DND-41 (cell line): ENCODE measurements around the gene MSH3.

Experiments
- ATAC-seq: fragments of 200-7000 bp; cut with Tn5 transposase; 3 replicates; pipeline ENCODE4 v1.9.1; 2021; ENCODE audit warnings: low read depth; ENCODE audit not compliant: insufficient read depth
- DNase-seq: peaks from one replicate; pipeline ENCODE4 v3.0.0-alpha.2; 2020
- H2AFZ ChIP-seq: 2 replicates; pipeline ENCODE4 v1.6.0; 2012; ENCODE audit warnings: low read depth, low read length
- H3K27ac ChIP-seq: 2 replicates; pipeline ENCODE4 v1.5.1; 2012; ENCODE audit warnings: low read length, inconsistent platforms
- H3K27me3 ChIP-seq: fragments of 200-600 bp; sonication (generic); 2 replicates; pipeline ENCODE4 v1.6.0; 2012; ENCODE audit warnings: low read length, mild to moderate bottlenecking, inconsistent platforms; ENCODE audit not compliant: insufficient read depth, poor library complexity
- H3K36me3 ChIP-seq: 2 replicates; pipeline ENCODE4 v1.5.1; 2012; ENCODE audit warnings: low read length, inconsistent platforms; ENCODE audit not compliant: insufficient read depth
- H3K4me1 ChIP-seq: 2 replicates; pipeline ENCODE4 v1.5.1; 2012; ENCODE audit warnings: mild to moderate bottlenecking, low read length; ENCODE audit not compliant: insufficient read depth
- H3K4me2 ChIP-seq: 2 replicates; pipeline ENCODE4 v1.6.0; 2012; ENCODE audit warnings: mild to moderate bottlenecking, moderate library complexity, low read length, inconsistent platforms; ENCODE audit not compliant: insufficient read depth
- H3K4me3 ChIP-seq, 2 experiments: fragments of 200-600 bp in 1 of 2; shearing (Covaris generic) in 1 of 2; 2 replicates each; pipeline ENCODE4 v1.5.1; 2012 to 2016; ENCODE audit warnings: inconsistent platforms in 2 of 2, low read length in 2 of 2, mild to moderate bottlenecking in 2 of 2, low read depth in 1 of 2, moderate library complexity in 1 of 2
- H3K79me2 ChIP-seq: 2 replicates; pipeline ENCODE4 v1.6.0; 2012; ENCODE audit warnings: low read length, inconsistent platforms; ENCODE audit not compliant: insufficient read depth
- H3K9ac ChIP-seq: 2 replicates; pipeline ENCODE4 v1.6.0; 2012; ENCODE audit warnings: low read depth, mild to moderate bottlenecking, inconsistent platforms, low read length, moderate library complexity
- H3K9me3 ChIP-seq: 2 replicates; pipeline ENCODE4 v1.5.1; 2012; ENCODE audit warnings: low read length, moderate library complexity, mild to moderate bottlenecking, inconsistent platforms; ENCODE audit not compliant: insufficient read depth, severe bottlenecking
- H4K20me1 ChIP-seq: 2 replicates; pipeline ENCODE4 v1.6.0; 2012; ENCODE audit warnings: low read length; ENCODE audit not compliant: insufficient read depth
- CTCF ChIP-seq: IDR thresholded peaks from 2 replicates; pipeline ENCODE4 v1.5.1; 2012; ENCODE audit warnings: borderline replicate concordance, low read length, moderate library complexity, mild to moderate bottlenecking; ENCODE audit not compliant: poor library complexity, severe bottlenecking; ENCODE audit errors: extremely low read depth
- EZH2 ChIP-seq: IDR thresholded peaks from 3 replicates; pipeline ENCODE4 v1.6.1; 2012; ENCODE audit warnings: borderline replicate concordance, low read depth, mild to moderate bottlenecking, moderate library complexity, low read length, inconsistent platforms; ENCODE audit not compliant: severe bottlenecking

MSH3 gene

GRCh38 chr5:80763873-80764647, 109.6 kb downstream of the MSH3 start:
- no peaks in the 10 kb centered on the region for H3K9me3 ChIP-seq
- H3K79me2 ChIP-seq, result no peaks in the 10 kb centered on the region
- no peaks in the 10 kb centered on the region for H3K27me3 ChIP-seq
- TF ChIP-seq CTCF (no peak), EZH2 (no peak)
- H2AFZ ChIP-seq, result no peak overlapping the region
- no peak overlapping the region for H3K4me2 ChIP-seq
- no peaks in the 10 kb centered on the region for H4K20me1 ChIP-seq
- no peak overlapping the region for H3K27ac ChIP-seq
- H3K4me3 ChIP-seq, result no peak overlapping the region
- no peak overlapping the region for H3K9ac ChIP-seq
- H3K4me1 ChIP-seq, result no peaks in the 10 kb centered on the region
- ATAC-seq (no peak), DNase-seq (no peak)
- H3K36me3 ChIP-seq, result peaks cover 26% of the 10 kb centered on the region; the same call in 1 of the 2 replicates

DNA sequence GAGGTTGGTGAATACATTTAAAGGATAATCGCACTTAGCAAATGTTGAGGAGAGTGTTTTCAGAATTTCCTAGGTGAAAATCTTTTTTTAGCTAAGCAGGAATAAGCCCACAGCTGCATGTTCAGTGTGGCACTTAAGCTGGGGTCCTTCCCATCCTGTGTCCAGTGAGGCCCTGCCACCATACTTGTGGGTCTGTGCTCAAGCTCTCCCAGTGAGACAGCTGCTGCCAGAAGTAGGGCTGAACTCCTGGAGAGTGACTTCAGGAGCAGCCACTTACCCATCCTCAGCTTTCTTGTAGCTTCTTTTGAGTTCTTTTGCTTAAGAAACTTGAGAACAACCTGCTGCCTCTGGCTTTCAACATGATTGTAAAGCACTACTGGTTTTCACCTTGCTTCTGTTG, 110.3 kb downstream of the MSH3 start:
- TF ChIP-seq CTCF (no peak), EZH2 (no peak)
- Histone ChIP-seq H3K27me3 (no peaks in the 10 kb centered on the region), H3K36me3 (peaks cover 29% of the 10 kb centered on the region; the same call in 1 of the 2 replicates), H3K9ac (no peak overlapping the region), H3K27ac (no peak overlapping the region), H3K9me3 (no peaks in the 10 kb centered on the region), H2AFZ (no peak overlapping the region), H4K20me1 (no peaks in the 10 kb centered on the region), H3K4me2 (no peak overlapping the region), H3K79me2 (no peaks in the 10 kb centered on the region), H3K4me3 (no peak overlapping the region), H3K4me1 (no peaks in the 10 kb centered on the region)
- DNase-seq (no peak), ATAC-seq (no peak)

DNA sequence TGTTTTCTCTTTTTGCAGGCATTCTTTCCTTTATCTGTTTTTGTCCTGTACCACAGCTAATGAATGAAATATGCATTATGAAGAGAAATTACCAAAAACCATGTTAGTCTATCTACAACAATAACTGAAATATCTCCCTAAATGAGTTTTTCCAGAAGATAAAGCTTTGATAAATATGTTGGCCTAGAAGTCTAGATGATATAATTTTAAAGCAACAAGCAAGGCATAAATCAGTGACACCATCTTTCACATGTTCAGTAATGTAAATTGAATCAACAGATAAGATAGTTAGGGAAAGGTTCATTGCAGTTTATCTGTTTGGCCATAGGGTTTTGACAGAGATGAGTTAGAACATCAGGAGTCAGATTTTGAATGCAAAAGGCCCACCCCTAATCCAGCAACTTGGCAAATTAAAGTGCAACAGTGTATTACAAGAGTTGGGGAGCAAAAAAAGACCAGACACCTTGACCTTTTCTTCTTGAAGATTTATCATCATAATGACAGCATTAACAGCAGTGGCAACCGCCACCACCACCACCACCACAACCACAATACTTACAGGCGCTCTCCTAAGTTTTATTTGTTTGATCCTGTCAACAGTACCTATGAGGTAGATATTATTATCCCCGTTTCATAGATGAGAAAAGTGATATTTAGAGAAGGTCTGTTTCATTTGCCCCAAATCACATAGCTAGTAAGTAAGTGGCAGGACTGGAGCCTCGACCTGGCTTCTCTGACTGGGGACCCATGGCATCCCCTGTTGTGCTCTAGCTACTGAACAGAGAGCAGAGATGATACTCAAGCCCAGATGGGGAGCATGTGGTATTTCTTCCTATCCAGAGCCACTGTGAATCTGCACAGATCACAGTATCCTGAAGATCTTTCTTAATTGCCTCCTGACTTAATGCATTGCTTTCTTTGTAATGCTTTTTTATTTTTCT, 123.2 kb downstream of the MSH3 start:
- Histone ChIP-seq H3K27me3 (no peaks in the 10 kb centered on the region), H3K79me2 (no peaks in the 10 kb centered on the region), H3K9me3 (no peaks in the 10 kb centered on the region), H3K4me2 (no peak overlapping the region), H3K4me1 (no peaks in the 10 kb centered on the region), H4K20me1 (no peaks in the 10 kb centered on the region), H3K27ac (no peak overlapping the region), H3K36me3 (peaks cover 18% of the 10 kb centered on the region), H2AFZ (no peak overlapping the region), H3K9ac (no peak overlapping the region), H3K4me3 (no peak overlapping the region)
- TF ChIP-seq EZH2 (no peak), CTCF (no peak)
- ATAC-seq, result no peak
- DNase-seq, result no peak
